Activated CD4-positive, alpha-beta T cell treated with anti-CD3 and anti-CD28 coated beads for 1 hour (primary cell): ENCODE results near the gene PPRC1.
"Not testable (repeated sequence)": the region's sequence is repeated elsewhere in the genome, so short reads cannot be mapped to it uniquely, and the experiment has no call there.

Experiments used
- DNase-seq: peaks from one replicate; pipeline ENCODE4 v3.0.0-alpha.2; 2020

Gene PPRC1

DNA sequence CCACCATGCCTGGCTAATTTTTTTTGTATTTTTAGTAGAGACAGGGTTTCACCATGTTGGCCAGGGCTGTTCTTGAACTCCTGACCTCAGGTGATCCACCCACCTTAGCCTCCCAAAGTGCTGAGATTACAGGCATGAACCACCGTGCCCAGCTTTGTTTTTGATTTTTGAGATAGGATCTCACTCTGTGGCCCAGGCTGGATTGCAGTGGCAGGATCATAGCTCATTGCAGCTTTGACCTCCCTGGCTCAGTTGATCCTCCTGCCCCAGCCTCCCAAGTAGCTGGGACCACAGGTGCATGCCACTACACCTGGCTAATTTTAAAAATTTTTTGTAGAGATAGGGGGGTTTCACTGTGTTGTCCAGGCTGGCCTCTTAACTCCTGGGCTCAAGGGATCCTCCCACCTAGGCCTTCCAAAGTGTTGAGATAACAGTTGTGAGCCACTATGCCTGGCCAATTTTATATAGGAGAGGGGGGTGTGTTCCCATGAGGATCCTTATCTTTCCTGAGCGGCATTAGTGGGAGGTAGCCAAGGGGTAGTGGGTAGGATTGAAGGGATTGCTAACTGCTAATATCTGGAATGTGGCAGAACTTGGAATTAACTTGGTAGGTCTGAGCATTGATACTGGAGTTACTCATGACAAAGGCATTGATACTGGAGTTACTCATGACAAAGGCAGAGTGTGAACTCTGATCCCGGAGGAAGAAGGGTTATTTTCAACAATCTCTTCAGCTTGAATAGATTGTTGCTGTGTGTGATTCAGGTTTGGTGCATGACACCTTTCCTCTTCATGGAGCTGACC is 18.3 kb downstream of the PPRC1 start:
- no peak for DNase-seq

DNA sequence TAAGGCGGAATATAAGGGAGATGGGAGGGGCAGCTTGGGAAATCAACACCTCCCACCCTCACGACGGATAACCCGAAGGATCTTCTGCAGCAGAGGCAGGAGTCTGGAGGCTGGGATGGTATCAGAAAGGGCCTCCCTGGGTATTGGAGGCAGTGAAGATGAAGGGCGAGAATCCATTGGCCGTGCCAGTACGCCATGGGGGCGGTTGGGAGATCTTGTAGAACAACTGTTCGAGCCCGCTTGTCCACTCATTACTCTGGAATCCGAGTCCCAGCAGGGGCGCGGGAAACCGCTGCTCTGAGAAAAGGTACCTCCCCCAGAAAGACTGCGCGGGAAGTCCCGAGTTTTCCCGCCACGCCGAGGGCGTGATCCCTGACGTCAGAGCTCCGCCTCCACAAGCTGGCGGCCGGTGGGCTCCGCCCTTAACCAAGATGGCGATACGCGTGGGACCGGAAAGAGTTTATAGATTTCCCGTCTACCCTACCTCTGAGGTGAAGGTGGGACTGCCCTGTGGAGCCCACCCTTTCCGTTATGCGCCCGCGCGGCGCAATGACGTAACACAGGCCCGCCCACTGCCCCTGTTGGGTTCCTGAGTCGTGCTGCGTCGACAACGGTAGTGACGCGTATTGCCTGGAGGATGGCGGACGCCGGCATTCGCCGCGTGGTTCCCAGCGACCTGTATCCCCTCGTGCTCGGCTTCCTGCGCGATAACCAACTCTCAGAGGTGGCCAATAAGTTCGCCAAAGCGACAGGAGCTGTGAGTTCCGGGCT is 19.1 kb downstream of the PPRC1 start, which contains the start of gene NOLC1:
NOLC1 (plus strand) TSS at position 616 of the 771 bp plus-strand sequence; CDS start at position 638, 22 bp downstream.
- peak; percentile 100 for DNase-seq

DNA sequence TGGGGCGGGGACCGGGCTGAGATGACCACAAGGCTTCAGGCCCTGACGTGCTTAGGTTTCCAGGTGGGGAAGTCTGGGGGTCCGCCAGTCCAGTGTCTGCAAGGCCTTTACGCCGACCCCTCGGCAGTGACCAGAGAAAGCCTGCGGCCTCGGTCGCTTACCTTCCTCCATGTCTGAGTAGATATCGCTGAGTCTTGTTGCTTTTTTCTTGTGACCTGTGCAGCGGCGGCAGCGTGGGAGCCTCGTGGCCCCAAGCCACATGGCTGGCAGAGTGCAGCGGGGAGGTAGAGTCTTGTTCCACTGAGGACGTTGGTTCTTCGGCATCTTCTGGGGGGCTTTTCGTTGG is 19.7 kb downstream of the PPRC1 start:
- no peak for DNase-seq

DNA sequence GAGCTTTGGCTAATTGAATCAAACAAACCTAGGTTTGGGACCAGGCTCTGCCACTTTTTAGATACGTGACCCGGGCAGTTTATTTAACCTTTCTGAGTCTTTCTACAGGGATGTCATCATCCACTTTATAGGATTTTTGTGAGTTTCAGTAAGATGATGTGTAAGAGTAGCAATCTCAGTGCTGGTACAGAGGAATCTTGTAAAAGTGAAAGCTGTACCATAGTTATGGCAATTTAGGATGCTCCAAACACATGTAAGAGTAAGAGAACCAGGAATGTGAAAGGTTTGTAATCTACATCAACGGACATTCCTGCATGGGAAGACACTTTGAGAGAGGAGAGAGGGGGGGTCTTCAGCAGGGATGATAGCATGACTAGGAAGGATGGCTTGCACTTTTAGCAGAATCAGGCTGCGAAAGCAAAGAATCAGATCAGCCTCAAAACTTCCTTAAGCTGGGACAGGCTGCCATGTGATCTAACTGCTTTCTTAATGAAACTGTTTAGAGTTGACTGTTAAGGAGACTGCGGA is 20.3 kb downstream of the PPRC1 start:
- no peak for DNase-seq

DNA sequence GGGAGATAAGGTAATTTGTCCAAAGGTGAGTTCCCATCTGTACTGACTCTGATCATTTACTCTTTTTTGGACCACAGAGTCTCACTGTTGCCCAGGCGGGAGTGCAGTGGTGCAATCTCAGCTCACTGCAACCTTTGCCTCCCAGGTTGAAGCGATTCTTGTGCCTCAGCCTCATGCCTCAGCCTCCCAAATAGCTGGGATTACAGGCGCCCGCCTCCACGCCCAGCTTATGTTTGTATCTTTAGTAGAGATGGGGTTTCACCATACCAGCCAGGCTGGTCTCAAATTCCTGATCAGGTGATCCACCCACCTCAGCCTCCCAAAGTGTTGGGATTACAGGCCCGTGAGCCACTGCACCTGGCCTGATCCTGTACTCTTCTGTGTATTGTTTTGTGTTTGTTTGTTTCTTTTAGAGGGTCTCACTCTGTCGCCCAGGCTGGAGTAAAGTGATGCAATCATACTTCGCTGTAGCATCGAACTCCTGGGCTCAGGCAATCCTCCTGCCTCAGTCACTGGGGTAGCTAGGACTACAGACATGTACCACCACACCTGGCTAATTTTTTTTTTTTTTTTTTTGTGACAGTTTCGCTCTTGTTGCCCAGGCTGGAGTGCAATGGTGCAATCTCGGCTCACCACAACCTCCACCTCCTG is 21.8 kb downstream of the PPRC1 start:
- no peak for DNase-seq

DNA sequence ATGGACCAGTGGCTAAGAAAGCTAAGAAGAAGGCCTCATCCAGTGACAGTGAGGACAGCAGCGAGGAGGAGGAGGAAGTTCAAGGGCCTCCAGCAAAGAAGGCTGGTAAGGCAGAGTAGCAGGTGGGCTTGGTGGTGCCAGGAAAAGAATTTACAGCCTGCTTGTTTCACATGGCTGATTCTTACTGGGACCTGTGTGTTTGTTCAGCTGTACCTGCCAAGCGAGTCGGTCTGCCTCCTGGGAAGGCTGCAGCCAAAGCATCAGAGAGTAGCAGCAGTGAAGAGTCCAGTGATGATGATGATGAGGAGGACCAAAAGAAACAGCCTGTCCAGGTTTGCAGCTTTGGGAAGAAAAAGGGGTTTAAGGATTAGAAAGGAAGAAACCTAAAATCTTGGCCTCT is 24.4 kb downstream of the PPRC1 start:
- no peak for DNase-seq

DNA sequence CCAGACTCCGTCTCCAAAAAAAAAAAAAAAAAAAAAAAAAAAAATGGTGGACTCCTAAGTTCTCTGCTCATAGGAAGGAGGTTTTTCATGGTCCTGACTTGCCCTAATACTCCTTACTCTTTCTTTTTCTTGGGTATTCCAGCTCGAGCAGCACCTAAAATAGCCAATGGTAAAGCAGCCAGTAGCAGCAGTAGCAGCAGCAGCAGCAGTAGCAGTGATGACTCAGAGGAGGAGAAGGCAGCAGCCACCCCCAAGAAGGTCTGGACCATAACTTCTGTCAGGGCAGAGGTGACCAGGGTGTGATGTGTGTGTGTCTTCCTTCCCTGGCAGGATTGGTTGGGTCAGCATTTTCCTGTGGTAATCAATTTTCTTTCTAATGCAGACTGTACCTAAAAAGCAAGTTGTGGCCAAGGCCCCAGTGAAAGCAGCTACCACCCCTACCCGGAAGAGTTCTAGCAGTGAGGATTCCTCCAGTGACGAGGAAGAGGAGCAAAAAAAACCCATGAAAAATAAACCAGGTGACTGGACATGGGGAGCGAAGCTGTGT is 26.3 kb downstream of the PPRC1 start:
- DNase-seq: no peak

DNA sequence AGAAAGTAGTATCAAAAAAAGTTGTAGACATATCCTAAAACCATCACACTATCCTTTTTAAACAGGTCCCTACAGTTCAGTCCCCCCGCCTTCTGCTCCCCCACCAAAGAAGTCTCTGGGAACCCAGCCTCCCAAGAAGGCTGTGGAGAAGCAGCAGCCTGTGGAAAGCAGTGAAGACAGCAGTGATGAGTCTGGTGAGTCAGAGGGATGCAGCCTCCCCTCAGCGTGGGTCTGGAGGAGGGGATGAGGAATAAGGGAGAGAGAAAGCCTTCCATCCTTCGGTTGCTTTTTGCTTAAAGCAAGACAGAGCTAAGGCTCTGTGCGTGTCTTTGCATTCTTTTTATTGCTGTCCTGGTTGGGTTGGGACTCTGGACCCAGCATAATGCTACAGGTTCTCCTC is 27.0 kb downstream of the PPRC1 start:
- DNase-seq: no peak

DNA sequence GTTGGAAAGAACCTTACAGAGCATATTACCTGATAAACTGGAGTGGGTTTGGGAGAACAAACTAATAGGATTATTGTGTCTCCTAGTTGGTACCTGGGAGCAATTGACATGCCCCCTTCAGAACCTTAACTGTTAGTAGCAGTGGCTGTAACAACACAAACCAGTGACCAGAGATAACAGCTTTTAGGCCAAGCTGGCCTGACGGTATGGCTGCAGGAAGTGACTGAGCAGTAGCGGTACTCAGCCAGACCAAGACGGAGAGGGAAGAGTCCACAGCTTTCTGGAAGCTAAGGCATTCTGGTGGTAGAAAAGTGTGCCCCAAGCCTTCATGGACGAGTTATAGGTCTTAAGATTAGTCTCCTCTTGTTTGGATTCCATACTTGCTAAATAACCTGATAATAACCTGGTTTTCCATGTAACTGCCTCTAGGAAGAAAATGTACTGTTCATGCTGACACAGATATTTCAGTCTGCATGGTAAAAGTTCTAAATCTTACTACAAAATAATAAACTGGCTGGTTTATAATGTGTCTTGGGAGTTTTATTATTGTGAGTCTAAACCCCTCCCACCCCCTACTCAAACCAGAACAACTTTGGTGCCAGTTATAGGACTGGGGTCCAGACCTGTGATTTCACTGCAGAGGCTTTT is 30.6 kb downstream of the PPRC1 start:
- no peak for DNase-seq

DNA sequence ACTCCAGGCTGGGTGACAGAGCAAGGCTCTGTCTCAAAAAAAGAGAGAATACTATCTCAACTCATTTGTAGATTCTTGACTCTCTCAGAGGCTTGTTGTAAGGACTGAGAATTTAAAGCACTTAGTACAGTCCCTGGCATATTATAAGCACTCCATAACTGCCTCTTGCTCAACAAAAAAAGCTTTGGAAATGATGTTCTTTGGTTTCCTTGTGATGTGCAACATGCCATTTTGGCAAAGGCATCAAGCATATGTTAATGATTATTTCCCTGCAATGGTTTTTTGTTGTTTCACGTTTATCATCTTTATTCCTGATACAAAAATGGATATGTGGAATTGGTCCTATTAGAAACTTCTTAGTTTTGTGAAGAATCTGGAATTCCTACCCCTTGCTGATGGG is 35.0 kb downstream of the PPRC1 start:
- no peak for DNase-seq

DNA sequence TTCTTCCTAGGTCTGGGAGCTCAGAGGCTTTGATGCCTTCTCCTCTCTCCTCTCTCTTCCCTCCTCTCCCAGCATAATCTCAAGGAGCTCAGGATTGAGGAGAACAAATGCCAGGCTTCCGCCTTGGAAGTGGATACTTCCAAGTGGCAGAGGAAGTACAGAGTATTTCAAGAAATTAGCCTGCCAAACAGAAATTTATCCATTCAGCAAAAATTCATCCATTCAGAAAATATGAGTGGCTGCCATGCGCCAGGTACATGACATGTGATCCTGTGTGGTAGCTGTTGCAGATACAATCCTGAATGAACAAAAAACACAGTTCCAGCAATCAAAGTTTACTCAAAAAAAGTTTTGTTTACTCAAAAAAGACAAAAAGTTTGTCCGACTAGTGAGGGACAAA is 37.8 kb downstream of the PPRC1 start:
- DNase-seq: no peak

DNA sequence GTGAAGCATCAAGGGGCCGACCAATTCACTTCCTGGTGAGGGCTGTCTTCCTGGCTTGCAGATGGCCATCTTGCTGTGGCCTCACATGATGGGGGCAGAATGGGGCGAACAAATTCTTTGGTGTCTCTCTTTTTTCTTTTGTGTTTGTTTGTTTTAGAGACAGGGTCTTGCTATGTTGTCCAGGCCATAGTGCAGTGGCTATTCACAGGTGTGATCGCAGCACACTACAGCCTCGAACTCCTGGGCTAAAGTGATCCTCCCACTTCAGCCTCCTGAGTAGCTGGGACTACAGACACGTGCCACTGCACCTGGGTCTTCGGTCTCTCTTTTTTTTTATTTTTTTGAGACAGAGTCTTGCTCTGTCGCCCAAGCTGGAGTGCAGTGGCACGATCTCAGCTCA is 39.4 kb downstream of the PPRC1 start:
- no peak for DNase-seq

DNA sequence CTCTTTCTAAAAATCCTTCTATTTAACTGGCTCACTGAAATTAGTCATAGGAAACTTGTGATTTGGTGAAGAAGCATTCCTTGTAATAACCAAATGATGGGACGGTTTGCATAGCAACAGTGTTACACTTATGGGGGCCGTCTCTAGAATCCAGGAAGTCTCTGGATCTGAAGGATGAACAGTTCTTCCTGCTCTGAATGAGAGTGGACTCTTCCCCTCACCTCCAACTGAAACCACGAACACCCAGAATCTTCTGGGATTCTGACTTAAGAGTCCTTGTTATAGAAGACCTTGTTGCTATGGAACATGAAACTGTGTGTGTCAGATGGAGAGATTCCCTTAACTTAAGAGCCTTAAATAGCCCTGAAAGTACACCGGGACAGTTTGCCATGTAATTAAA is 42.6 kb downstream of the PPRC1 start:
- no peak for DNase-seq

DNA sequence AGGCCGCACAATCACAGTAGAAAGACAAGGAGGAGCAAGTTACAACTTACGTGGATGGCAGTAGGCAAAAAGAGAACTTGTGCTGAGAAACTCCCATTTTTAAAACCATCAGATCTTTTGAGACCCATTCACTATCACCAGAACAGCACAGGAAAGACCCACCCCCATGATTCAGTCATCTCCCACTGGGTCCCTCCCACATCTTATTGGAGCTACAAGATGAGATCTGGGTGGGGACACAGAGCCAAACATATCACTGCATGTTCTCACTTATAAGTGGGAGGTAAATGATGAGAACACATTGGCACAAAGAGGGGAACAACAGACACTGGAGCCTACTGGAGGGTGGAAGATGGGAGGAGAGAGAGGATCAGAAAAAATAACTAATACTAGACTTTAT is 51.8 kb downstream of the PPRC1 start:
- DNase-seq: no peak

DNA sequence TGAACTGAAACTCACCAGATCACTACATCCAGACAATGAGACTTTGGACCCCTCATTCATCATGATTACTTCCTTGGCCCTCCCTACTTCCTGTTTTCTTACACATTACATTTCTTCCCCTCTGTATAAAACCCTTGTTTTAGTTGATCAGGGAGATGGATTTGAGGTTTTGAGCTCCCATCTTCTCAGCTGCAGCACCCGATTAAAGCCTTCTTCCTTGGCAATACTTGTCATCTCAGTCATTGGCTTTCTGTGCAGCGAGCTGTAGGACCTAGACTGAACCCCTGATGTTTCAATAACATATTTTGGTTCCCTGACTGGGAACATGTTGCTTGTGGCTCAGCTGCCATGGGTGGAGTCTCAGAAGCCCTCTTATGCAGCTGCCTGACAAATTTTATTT is 52.4 kb downstream of the PPRC1 start:
- DNase-seq: no peak

DNA sequence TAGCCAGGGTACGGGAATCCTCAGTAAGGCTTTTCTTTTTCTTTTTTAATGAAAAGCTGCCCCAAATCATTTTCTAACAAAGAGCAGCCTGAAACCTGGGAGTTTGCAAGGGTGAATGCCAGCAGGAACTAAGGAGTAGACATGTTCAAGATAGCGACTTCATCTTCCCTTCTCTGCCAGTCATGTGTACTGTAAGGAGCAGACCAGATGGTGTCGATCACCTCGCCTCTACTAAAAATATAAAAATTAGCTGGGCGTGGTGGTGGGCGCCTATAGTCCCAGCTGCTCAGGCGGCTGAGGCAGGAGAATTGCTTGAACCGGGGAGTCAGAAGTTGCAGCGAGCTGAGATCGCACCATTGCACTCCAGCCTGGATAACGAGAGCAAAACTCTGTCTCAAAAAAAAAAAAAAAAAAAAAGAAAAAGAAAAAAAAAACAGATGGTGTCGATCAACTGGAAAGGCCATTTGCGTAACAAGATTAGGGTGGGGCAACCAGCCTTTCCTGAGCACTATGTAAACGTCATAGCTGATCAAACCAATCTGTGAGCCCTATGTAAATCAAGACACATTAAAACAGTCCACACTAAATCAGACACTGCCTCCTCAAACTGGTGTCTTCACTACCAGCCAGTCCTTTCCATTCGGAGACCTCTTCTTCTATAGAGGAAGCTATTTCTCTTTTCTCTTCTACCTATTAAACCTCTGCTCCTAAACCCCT is 53.1 kb downstream of the PPRC1 start:
- DNase-seq: no peak

DNA sequence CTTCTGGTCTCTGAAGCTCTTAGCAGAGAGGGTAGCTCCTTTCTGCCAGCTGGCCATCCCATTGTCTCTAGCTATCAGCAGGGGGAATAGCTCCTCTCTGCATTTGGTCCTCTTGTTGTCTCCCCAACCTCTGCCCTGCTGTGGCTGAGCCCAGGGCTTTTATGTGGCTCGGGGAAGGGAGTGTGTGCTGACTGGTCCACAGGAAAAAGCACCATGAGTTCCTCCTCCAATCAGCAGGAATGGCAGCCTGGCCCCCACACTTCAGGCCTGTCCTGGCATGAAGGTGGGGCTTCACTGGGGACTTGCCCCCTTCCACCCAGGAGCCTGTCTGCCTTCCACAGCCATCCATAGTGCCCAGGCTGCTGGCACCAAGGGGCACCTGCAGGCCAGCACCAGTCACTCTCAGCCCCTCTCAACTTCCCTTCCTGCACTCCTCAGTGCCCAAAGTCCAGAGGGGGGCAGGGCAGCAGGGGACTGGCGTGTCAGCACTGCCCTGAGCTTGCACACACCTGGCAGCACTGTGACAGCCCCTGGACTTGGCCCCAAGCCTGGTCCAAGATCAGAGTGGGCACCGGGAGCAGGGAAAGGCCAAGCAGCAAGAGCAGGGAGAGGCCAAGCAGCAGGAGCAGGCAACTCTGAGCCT is 55.6 kb downstream of the PPRC1 start:
- DNase-seq: no peak

DNA sequence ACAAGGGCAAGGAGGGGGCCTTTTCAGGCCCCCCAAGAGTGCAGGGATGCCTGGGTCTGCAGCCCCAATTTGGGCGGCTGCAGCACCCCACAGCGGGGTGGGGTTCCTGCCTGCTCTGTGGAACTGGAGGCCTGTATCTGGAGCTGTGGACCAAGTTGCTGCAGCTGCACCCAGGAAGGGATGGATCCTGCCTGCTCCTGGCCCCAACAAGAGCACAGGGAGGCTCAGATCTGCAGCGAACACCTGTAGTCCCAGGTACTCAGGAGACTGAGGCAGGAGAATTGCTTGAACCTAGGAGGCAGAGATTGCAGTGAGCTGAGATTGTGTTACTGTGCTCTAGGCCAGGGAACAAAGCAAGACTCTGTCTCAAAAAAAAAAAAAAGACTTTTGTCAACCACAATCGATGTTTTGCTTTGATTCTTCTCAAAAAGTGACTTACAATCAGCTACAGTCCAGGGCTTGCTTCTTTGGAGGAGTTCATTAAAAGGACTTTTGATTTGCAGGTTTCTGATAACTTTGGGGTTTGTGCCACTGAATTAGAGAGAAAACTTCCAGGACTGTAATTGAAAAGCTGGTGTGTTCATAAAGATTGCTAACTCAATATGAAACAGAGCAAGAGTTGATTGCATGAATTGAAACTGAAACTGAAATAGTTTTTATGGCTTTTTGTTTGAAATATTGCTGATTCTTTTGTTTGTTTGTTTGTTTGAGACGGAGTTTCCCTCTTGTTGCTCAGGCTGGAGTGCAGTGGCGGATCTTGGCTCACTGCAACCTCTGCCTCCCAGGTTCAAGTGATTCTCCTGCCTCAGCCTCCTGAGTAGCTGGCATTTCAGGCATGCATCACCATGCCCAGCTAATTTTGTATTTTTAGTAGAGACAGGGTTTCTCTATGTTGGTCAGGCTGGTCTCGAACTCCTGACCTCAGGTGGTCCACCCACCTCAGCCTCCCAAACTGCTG is 56.4 kb downstream of the PPRC1 start:
- not testable (repeated sequence) for DNase-seq

DNA sequence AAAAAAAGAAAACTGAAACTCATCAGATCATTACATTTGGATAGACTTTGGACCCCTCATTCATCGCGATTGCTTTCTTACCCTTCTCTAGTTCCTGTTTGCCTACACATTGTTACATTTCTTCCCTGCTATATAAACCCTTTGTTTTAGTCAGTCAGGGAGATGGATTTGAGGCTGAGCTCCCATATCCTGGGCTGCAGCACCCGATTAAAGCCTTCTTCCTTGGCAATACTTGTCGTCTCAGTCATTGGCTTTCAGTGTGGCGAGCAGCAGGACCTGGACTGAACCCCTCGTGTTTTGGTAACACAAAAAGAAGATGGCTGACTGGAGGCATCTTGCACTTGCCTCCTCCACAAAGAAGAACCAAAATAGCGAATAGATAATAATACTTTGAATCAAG is 59.1 kb downstream of the PPRC1 start:
- no peak for DNase-seq

DNA sequence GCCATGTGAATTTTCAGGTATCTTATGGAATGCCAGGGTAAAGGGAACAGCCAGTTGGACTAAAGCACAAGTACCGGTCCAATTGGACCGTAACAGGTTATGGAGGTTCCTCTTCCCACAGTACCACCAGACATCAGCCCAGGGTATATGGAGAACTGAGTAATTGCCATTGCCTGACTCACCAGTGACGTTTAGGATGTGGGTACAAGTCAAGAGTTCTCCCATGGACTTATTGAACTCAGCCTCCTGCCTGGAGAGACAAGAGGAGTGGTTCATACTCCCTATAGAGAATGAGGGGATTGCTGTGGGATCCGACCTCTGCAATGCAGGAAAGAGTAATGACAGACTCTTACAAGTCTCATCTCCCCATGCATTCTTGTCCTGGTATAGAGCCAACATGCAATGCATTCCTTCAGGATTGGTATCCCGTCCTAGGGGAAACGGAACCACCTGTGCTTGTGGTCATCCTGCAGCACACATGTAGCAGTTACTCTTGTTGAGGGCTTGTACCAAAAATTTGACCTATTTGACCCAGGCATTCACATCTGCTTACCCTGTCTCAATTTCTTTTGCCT is 62.5 kb downstream of the PPRC1 start:
- DNase-seq: no peak
